Uterus (tissue), 4 donors: ENCODE results near the gene FLVCR2. TPM values are rescaled to one million over a fixed set of nuclear protein-coding genes. Genes with fewer than 3 reads are reported as not detected.

Experiments used
- DNase-seq, 2 donors: peaks; one replicate each; pipeline ENCODE4 v3.0.0-alpha.2; 2019 to 2020
- H3K27ac ChIP-seq, 2 donors: fragments of 200-600 bp; sonication (generic); 1 replicate in 1 of 2; 2 replicates in 1 of 2; pipeline ENCODE4 v1.5.1; 2016 to 2018
- H3K27me3 ChIP-seq, 2 donors: fragments of 200-600 bp; sonication (generic); one replicate each; pipeline ENCODE4 v1.5.1; 2018 to 2019; ENCODE audit warnings: control low read depth in 1 of 2
- H3K36me3 ChIP-seq, 2 donors: fragments of 200-600 bp; sonication (generic); one replicate each; pipeline ENCODE4 v1.5.1; 2019; ENCODE audit warnings: control low read depth in 1 of 2
- H3K4me1 ChIP-seq, 2 donors: fragments of 200-600 bp; sonication (generic); one replicate each; pipeline ENCODE4 v1.5.1; 2018 to 2019; ENCODE audit warnings: control low read depth in 1 of 2
- H3K4me3 ChIP-seq, 2 donors: fragments of 200-600 bp; sonication (generic); 1 replicate in 1 of 2; 2 replicates in 1 of 2; pipeline ENCODE4 v1.5.1; 2018 to 2019; ENCODE audit warnings: mild to moderate bottlenecking in 1 of 2
- H3K9me3 ChIP-seq, 2 donors: fragments of 200-600 bp; sonication (generic); one replicate each; pipeline ENCODE4 v1.5.1; 2019; ENCODE audit warnings: control low read depth in 1 of 2
- POLR2A ChIP-seq, 2 donors: fragments of 450-650 bp; IDR thresholded peaks; one replicate each; pipeline ENCODE4 v1.6.1; 2016; ENCODE audit warnings: antibody characterized with exemption in 2 of 2, mild to moderate bottlenecking in 1 of 2, moderate library complexity in 1 of 2
- intact Hi-C: fragments of 100-400 bp; cut with DNase I; formaldehyde crosslinking; loops from one replicate; pipeline ENCODE4 v1.15.1; 2023; ENCODE audit warnings: low total_unique reads
- total RNA-seq, 4 donors: library from RNA; depleted of rRNA in 3 of 4; stranded (reverse); fragments of >200 nt in 3 of 4; gene quantifications; one replicate each; pipeline versions ENCODE4 v1.1.0 to v1.2.4, GENCODE V29; 2014 to 2023
- TF ChIP-seq, protein P1 (sequence below), 4 experiments: fragments of 200-600 bp in 2 of 4; fragments of 450-650 bp in 2 of 4; sonication (generic) in 2 of 4; IDR thresholded peaks; one replicate each; pipeline ENCODE4 v1.5.1; 2016 to 2019; ENCODE audit warnings: antibody characterized with exemption in 4 of 4, mild to moderate bottlenecking in 2 of 4, moderate library complexity in 1 of 4
- donor health status: DM: yes; HTN: yes; CAD: no.

The FLVCR2 gene
- total RNA-seq, 4 donors from 2014 or later = 2.3 to 15.0 (median 3.3) TPM

DNA sequence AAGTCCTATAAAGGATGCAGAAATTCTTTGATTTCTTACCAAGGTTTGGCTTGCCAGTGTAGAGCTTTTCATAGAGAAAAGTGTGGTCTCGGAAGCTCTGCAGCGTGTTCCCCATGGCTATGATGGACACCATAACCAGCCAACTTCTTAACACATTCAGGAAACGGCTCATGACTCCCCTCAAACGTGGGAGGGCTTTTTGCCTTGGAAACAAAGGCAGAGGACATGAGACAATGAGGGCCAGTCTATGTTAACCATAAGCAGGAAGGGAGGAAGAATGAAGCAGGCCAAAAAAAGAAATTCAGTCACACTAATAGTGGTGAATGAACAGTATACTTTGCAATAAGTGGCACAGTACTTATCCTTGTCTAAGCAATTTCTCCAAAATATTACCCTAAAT lies 78.9 kb downstream of the FLVCR2 start:
- H3K4me3 ChIP-seq = no peak overlapping the region
- no peak overlapping the region for H3K27ac ChIP-seq
- intact Hi-C loops = no loop called here
- DNase-seq = no peak
- H3K4me1 ChIP-seq = no peaks in the 10 kb centered on the region
- no peaks in the 10 kb centered on the region for H3K9me3 ChIP-seq
- H3K36me3 ChIP-seq = no peaks in the 10 kb centered on the region
- TF ChIP-seq, protein P1, sequence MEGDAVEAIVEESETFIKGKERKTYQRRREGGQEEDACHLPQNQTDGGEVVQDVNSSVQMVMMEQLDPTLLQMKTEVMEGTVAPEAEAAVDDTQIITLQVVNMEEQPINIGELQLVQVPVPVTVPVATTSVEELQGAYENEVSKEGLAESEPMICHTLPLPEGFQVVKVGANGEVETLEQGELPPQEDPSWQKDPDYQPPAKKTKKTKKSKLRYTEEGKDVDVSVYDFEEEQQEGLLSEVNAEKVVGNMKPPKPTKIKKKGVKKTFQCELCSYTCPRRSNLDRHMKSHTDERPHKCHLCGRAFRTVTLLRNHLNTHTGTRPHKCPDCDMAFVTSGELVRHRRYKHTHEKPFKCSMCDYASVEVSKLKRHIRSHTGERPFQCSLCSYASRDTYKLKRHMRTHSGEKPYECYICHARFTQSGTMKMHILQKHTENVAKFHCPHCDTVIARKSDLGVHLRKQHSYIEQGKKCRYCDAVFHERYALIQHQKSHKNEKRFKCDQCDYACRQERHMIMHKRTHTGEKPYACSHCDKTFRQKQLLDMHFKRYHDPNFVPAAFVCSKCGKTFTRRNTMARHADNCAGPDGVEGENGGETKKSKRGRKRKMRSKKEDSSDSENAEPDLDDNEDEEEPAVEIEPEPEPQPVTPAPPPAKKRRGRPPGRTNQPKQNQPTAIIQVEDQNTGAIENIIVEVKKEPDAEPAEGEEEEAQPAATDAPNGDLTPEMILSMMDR (IDR thresholded peaks at IDR 0.05) = no peak
- no peak for TF ChIP-seq POLR2A (IDR thresholded peaks at IDR 0.05)
- no peaks in the 10 kb centered on the region for H3K27me3 ChIP-seq

DNA sequence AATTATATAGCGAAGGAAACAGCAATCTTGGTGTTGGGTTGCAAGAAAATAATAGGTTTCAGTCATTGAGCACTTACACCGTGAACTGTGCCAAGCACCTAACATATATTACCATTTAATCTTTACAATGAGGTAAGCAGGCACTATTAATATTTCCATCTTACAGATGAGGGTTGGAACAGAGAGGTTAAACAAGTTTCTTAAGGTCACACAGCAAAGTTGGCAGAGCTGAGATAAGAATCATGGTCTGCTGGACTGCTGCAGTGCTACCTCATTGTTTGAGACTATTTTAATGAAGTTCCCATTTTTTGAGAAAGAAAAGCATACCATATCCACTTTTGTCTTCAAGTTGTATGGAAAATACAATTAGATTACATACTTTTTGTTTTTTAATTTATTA lies 80.5 kb downstream of the FLVCR2 start:
- H3K4me3 ChIP-seq = no peak overlapping the region
- no peaks in the 10 kb centered on the region for H3K9me3 ChIP-seq
- H3K36me3 ChIP-seq = no peaks in the 10 kb centered on the region
- H3K27ac ChIP-seq = no peak overlapping the region
- H3K4me1 ChIP-seq = no peaks in the 10 kb centered on the region
- TF ChIP-seq POLR2A (IDR thresholded peaks at IDR 0.05) = no peak
- intact Hi-C loops = no loop called here
- DNase-seq = no peak
- no peaks in the 10 kb centered on the region for H3K27me3 ChIP-seq

DNA sequence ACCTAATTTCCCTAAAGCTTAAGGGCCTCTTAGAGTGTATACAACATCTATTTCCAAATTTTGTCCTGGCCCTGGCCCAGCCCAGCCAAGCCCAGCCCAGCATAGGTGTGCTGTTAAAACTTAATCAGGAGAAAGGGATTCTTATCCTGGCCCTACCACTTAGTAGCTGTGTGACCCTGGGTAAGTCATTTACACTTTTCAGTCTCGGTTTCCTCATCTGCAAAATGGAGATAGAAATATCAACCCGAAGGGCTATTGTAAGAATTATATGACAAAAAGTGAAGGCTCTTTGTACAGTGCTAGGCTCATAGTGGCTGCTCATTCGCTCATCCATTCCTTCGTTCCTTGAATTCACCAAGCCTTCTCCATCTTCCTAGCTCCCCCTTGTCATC lies 81.8 kb downstream of the FLVCR2 start:
- TF ChIP-seq POLR2A (IDR thresholded peaks at IDR 0.05) = no peak
- TF ChIP-seq, protein P1 (IDR thresholded peaks at IDR 0.05) = no peak
- intact Hi-C loops = no loop called here
- Histone ChIP-seq H3K4me1 (no peaks in the 10 kb centered on the region), H3K27ac (peak overlapping the region; percentile 86 to 90), H3K36me3 (no peaks in the 10 kb centered on the region), H3K9me3 (no peaks in the 10 kb centered on the region), H3K4me3 (peak overlapping the region; percentile 82 to 98), H3K27me3 (no peaks in the 10 kb centered on the region)
- no peak for DNase-seq

DNA sequence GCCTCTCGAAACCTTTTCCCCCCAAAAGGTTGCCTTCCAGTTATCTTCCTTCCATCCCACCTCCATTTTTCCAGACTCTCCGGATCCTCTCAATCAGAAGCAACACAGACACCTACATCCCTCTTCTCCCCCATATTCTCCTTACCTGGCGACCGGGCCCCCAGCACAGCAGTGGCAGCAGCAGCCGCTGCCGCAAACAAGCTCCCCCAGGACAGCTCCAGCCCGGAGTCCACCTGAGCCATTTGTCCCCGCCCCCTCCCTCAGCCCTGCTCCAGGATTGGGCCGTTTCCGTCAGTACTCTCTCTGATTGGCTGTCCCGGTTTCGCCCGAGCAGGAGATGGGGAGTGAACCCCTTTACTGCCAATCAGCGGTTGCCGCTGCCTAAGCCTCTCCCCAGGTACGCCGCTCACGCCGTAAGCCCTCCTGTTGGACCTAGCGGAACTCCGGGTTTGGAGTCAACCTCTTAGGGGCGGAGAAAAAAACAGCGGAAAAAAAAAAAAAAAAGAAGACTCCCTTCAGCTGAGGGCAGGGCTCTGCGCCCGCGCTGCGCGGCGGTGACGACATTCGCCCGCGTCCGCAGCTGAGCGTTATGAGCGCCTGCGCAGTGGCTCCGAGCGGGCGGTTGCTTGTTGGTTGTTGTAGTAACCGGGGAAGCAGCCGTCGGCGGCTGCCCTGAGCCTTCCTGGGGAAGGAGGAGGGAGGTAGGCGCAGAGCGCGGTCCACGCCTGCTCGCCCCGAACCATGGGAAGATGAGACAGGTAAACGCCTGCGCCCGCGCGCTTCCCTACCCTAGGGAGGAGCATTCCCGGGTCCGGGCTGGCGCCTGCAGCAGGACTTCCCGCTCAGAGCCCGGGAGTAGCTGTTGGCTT lies 82.4 kb downstream of the FLVCR2 start, which contains the start of the genes ERG28 and TTLL5:
Gene ERG28, minus strand, starts transcription at position 247 of the 869 bp plus-strand sequence. CDS start 3,374 bp downstream, outside the sequence.
Gene TTLL5, plus strand, starts transcription at position 617 of the 869 bp plus-strand sequence. CDS start 1,904 bp downstream, outside the sequence.
- Histone ChIP-seq H3K27ac (peak within 1 kb of the TSS; percentile 86 to 90), H3K9me3 (no peaks in the 10 kb centered on the region), H3K36me3 (no peaks in the 10 kb centered on the region), H3K27me3 (no peaks in the 10 kb centered on the region), H3K4me1 (no peaks in the 10 kb centered on the region), H3K4me3 (peak within 1 kb of the TSS; percentile 82 to 98)
- peak; percentile 45 to 63 for TF ChIP-seq POLR2A (IDR thresholded peaks at IDR 0.05)
- TF ChIP-seq, protein P1 (IDR thresholded peaks at IDR 0.05) = peak in 2 of 4 experiments; percentile 4 to 17
- DNase-seq = peak; percentile 97
- intact Hi-C loops = no loop called here

DNA sequence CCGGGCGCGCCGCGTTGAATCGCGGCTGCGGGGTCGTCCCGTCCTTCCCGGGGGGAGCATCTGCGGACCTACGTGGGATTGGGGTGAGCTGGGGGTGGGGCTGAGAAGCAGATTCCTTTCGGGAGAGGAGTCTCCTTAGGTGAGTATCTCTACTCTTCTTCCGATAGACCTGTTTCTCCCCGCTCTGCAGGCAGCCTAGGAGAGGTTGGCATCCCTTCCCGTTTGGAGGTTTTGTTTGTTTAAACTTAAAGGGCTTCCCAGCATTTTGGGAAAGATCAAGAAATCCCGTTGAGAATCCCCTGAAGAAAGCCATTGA lies 83.0 kb downstream of the FLVCR2 start:
- intact Hi-C loops = no loop called here
- DNase-seq = no peak
- no peaks in the 10 kb centered on the region for H3K27me3 ChIP-seq

More for the DNA sequence above, 83.0 kb downstream of the FLVCR2 start:
- Histone ChIP-seq H3K36me3 (no peaks in the 10 kb centered on the region), H3K4me3 (peak overlapping the region; percentile 82 to 98), H3K9me3 (no peaks in the 10 kb centered on the region), H3K4me1 (no peaks in the 10 kb centered on the region), H3K27ac (peak overlapping the region; percentile 86 to 90)
- peak in 1 of 2 donors; percentile 4 for TF ChIP-seq POLR2A (IDR thresholded peaks at IDR 0.05)
- TF ChIP-seq, protein P1 (IDR thresholded peaks at IDR 0.05) = no peak
